Measurements from ENCODE around the gene MMRN1.

Gene MMRN1

GRCh38 chr4:89894649-89895550, at the start of gene MMRN1:
Gene MMRN1, plus strand, starts transcription at chr4:89894854. Its CDS starts 118 bp downstream, at chr4:89894972.
- H3K36me3 ChIP-seq (ENCODE audit: insufficient read depth, low read length): no peaks in the 10 kb centered on the region
- H3K4me1 ChIP-seq (ENCODE audit: insufficient read depth, low read length): no peaks in the 10 kb centered on the region
- no peak within 1 kb of the TSS for H3K4me3 ChIP-seq (ENCODE audit: low read length)
- H3K27me3 ChIP-seq (ENCODE audit: insufficient read depth, low read length): no peaks in the 10 kb centered on the region
- no peaks in the 10 kb centered on the region for H3K9me3 ChIP-seq (ENCODE audit: low read length)
- no peak within 1 kb of the TSS for H2AFZ ChIP-seq (ENCODE audit: low read depth, low read length)

- no peaks in the 10 kb centered on the region for H3K4me1 ChIP-seq (ENCODE audit: insufficient read depth, low read length)
Observed at GRCh38 chr4:89847571-89848325, 46.9 kb upstream of the MMRN1 start.

GRCh38 chr4:89855236-89855635, 39.4 kb upstream of the MMRN1 start:
- Histone ChIP-seq H3K4me3 (ENCODE audit: low read length) (no peak overlapping the region), H3K4me1 (ENCODE audit: insufficient read depth, low read length) (no peaks in the 10 kb centered on the region), H3K36me3 (ENCODE audit: insufficient read depth, low read length) (no peaks in the 10 kb centered on the region), H3K9me3 (ENCODE audit: low read length) (peaks cover 2% of the 10 kb centered on the region), H3K27me3 (ENCODE audit: insufficient read depth, low read length) (no peaks in the 10 kb centered on the region), H2AFZ (ENCODE audit: low read depth, low read length) (no peak overlapping the region)

More at GRCh38 chr4:89847571-89848325, 46.9 kb upstream of the MMRN1 start:
- H3K27me3 ChIP-seq (ENCODE audit: insufficient read depth, low read length): no peaks in the 10 kb centered on the region
- H3K36me3 ChIP-seq (ENCODE audit: insufficient read depth, low read length): no peaks in the 10 kb centered on the region
- no peak overlapping the region for H3K4me3 ChIP-seq (ENCODE audit: low read length)
- peaks cover 3% of the 10 kb centered on the region for H3K9me3 ChIP-seq (ENCODE audit: low read length)
- H2AFZ ChIP-seq (ENCODE audit: low read depth, low read length): no peak overlapping the region

GRCh38 chr4:89860971-89861370, 33.7 kb upstream of the MMRN1 start:
- H2AFZ ChIP-seq (ENCODE audit: low read depth, low read length): no peak overlapping the region
- no peak overlapping the region for H3K4me3 ChIP-seq (ENCODE audit: low read length)
- H3K4me1 ChIP-seq (ENCODE audit: insufficient read depth, low read length): no peaks in the 10 kb centered on the region
- H3K27me3 ChIP-seq (ENCODE audit: insufficient read depth, low read length): no peaks in the 10 kb centered on the region
- H3K9me3 ChIP-seq (ENCODE audit: low read length): no peaks in the 10 kb centered on the region
- H3K36me3 ChIP-seq (ENCODE audit: insufficient read depth, low read length): no peaks in the 10 kb centered on the region

GRCh38 chr4:89863533-89863932, 31.1 kb upstream of the MMRN1 start:
- Histone ChIP-seq H3K4me1 (ENCODE audit: insufficient read depth, low read length) (no peaks in the 10 kb centered on the region), H3K4me3 (ENCODE audit: low read length) (no peak overlapping the region), H3K27me3 (ENCODE audit: insufficient read depth, low read length) (no peaks in the 10 kb centered on the region), H3K36me3 (ENCODE audit: insufficient read depth, low read length) (no peaks in the 10 kb centered on the region), H2AFZ (ENCODE audit: low read depth, low read length) (no peak overlapping the region), H3K9me3 (ENCODE audit: low read length) (no peaks in the 10 kb centered on the region)

GRCh38 chr4:89868276-89868675, 26.4 kb upstream of the MMRN1 start:
- H2AFZ ChIP-seq (ENCODE audit: low read depth, low read length): no peak overlapping the region
- H3K27me3 ChIP-seq (ENCODE audit: insufficient read depth, low read length): no peaks in the 10 kb centered on the region
- H3K4me3 ChIP-seq (ENCODE audit: low read length): no peak overlapping the region
- no peaks in the 10 kb centered on the region for H3K9me3 ChIP-seq (ENCODE audit: low read length)
- H3K36me3 ChIP-seq (ENCODE audit: insufficient read depth, low read length): no peaks in the 10 kb centered on the region
- H3K4me1 ChIP-seq (ENCODE audit: insufficient read depth, low read length): no peaks in the 10 kb centered on the region

- Histone ChIP-seq H2AFZ (ENCODE audit: low read depth, low read length) (no peak overlapping the region), H3K27me3 (ENCODE audit: insufficient read depth, low read length) (no peaks in the 10 kb centered on the region), H3K4me3 (ENCODE audit: low read length) (no peak overlapping the region), H3K36me3 (ENCODE audit: insufficient read depth, low read length) (no peaks in the 10 kb centered on the region), H3K9me3 (ENCODE audit: low read length) (no peaks in the 10 kb centered on the region), H3K4me1 (ENCODE audit: insufficient read depth, low read length) (no peaks in the 10 kb centered on the region)
Observed at GRCh38 chr4:89868999-89869589, 25.6 kb upstream of the MMRN1 start.

GRCh38 chr4:89871211-89871610, 23.4 kb upstream of the MMRN1 start:
- H3K27me3 ChIP-seq (ENCODE audit: insufficient read depth, low read length): no peaks in the 10 kb centered on the region
- no peak overlapping the region for H3K4me3 ChIP-seq (ENCODE audit: low read length)
- H3K4me1 ChIP-seq (ENCODE audit: insufficient read depth, low read length): no peaks in the 10 kb centered on the region
- no peaks in the 10 kb centered on the region for H3K36me3 ChIP-seq (ENCODE audit: insufficient read depth, low read length)
- no peak overlapping the region for H2AFZ ChIP-seq (ENCODE audit: low read depth, low read length)
- H3K9me3 ChIP-seq (ENCODE audit: low read length): no peaks in the 10 kb centered on the region

GRCh38 chr4:89876548-89876947, 18.1 kb upstream of the MMRN1 start:
- no peaks in the 10 kb centered on the region for H3K27me3 ChIP-seq (ENCODE audit: insufficient read depth, low read length)
- H3K4me1 ChIP-seq (ENCODE audit: insufficient read depth, low read length): peaks cover 26% of the 10 kb centered on the region
- H2AFZ ChIP-seq (ENCODE audit: low read depth, low read length): no peak overlapping the region
- no peak overlapping the region for H3K4me3 ChIP-seq (ENCODE audit: low read length)
- no peaks in the 10 kb centered on the region for H3K9me3 ChIP-seq (ENCODE audit: low read length)
- no peaks in the 10 kb centered on the region for H3K36me3 ChIP-seq (ENCODE audit: insufficient read depth, low read length)

GRCh38 chr4:89878611-89879010, 16.0 kb upstream of the MMRN1 start:
- H3K4me3 ChIP-seq (ENCODE audit: low read length): peak overlapping the region; percentile 55
- H2AFZ ChIP-seq (ENCODE audit: low read depth, low read length): peak overlapping the region; percentile 8
- H3K4me1 ChIP-seq (ENCODE audit: insufficient read depth, low read length): peaks cover 27% of the 10 kb centered on the region
- H3K9me3 ChIP-seq (ENCODE audit: low read length): no peaks in the 10 kb centered on the region
- H3K27me3 ChIP-seq (ENCODE audit: insufficient read depth, low read length): no peaks in the 10 kb centered on the region
- H3K36me3 ChIP-seq (ENCODE audit: insufficient read depth, low read length): no peaks in the 10 kb centered on the region

GRCh38 chr4:89879215-89879614, 15.4 kb upstream of the MMRN1 start:
- Histone ChIP-seq H3K36me3 (ENCODE audit: insufficient read depth, low read length) (no peaks in the 10 kb centered on the region), H3K4me1 (ENCODE audit: insufficient read depth, low read length) (peaks cover 27% of the 10 kb centered on the region), H2AFZ (ENCODE audit: low read depth, low read length) (no peak overlapping the region), H3K9me3 (ENCODE audit: low read length) (no peaks in the 10 kb centered on the region), H3K4me3 (ENCODE audit: low read length) (peak overlapping the region; percentile 55), H3K27me3 (ENCODE audit: insufficient read depth, low read length) (no peaks in the 10 kb centered on the region)

- no peak overlapping the region for H2AFZ ChIP-seq (ENCODE audit: low read depth, low read length)
- H3K9me3 ChIP-seq (ENCODE audit: low read length): no peaks in the 10 kb centered on the region
- no peaks in the 10 kb centered on the region for H3K27me3 ChIP-seq (ENCODE audit: insufficient read depth, low read length)
- no peaks in the 10 kb centered on the region for H3K4me1 ChIP-seq (ENCODE audit: insufficient read depth, low read length)
- no peaks in the 10 kb centered on the region for H3K36me3 ChIP-seq (ENCODE audit: insufficient read depth, low read length)
- H3K4me3 ChIP-seq (ENCODE audit: low read length): no peak overlapping the region
Observed at GRCh38 chr4:89889289-89889688, 5.4 kb upstream of the MMRN1 start.

- Histone ChIP-seq H3K27me3 (ENCODE audit: insufficient read depth, low read length) (no peaks in the 10 kb centered on the region), H3K36me3 (ENCODE audit: insufficient read depth, low read length) (no peaks in the 10 kb centered on the region), H2AFZ (ENCODE audit: low read depth, low read length) (no peak overlapping the region), H3K9me3 (ENCODE audit: low read length) (no peaks in the 10 kb centered on the region), H3K4me3 (ENCODE audit: low read length) (no peak overlapping the region), H3K4me1 (ENCODE audit: insufficient read depth, low read length) (no peaks in the 10 kb centered on the region)
Observed at GRCh38 chr4:89897867-89898266, 3.2 kb downstream of the MMRN1 start.

All from neuron (in vitro differentiated cells).